Thoracic aorta (tissue), 2 donors: Measurements from ENCODE around the gene HS1BP3. TPM values are rescaled to one million over a fixed set of nuclear protein-coding genes. Genes with fewer than 3 reads are reported as not detected.
A peak's percentile ranks its signal among the peaks of the same experiment; 100 is the strongest.

Experiments used
- ATAC-seq: fragments of 150-250 bp; one replicate; pipeline ENCODE4 v1.8.0; 2017; ENCODE audit warnings: low read depth; ENCODE audit not compliant: insufficient number of reproducible peaks, low FRiP score
- DNase-seq: peaks from one replicate; pipeline ENCODE4 v3.0.0-alpha.2; 2020; ENCODE audit warnings: low spot score
- H3K27ac ChIP-seq, 2 donors: fragments of 200-600 bp; sonication (generic); 1 replicate in 1 of 2; 2 replicates in 1 of 2; pipeline ENCODE4 v1.5.1; 2016; ENCODE audit warnings: mild to moderate bottlenecking in 2 of 2, moderate library complexity in 2 of 2
- H3K27me3 ChIP-seq: fragments of 200-600 bp; sonication (generic); replicated peaks from 2 replicates; pipeline ENCODE4 v1.6.0; 2016; ENCODE audit warnings: mild to moderate bottlenecking; ENCODE audit not compliant: insufficient read depth
- H3K36me3 ChIP-seq: fragments of 200-600 bp; sonication (generic); one replicate; pipeline ENCODE4 v1.5.1; 2016
- H3K4me1 ChIP-seq, 2 donors: fragments of 200-600 bp; sonication (generic); 1 replicate in 1 of 2; 2 replicates in 1 of 2; pipeline versions ENCODE4 v1.5.1 to v1.6.0; 2016; ENCODE audit warnings: low read depth in 2 of 2, mild to moderate bottlenecking in 1 of 2; ENCODE audit not compliant: control insufficient read depth in 1 of 2
- H3K4me3 ChIP-seq: fragments of 200-600 bp; sonication (generic); 2 replicates; pipeline ENCODE4 v1.5.1; 2016; ENCODE audit warnings: mild to moderate bottlenecking
- H3K9me3 ChIP-seq: fragments of 200-600 bp; sonication (generic); 2 replicates; pipeline ENCODE4 v1.5.1; 2016
- CTCF ChIP-seq: fragments of 200-600 bp; sonication (generic); IDR thresholded peaks from one replicate; pipeline ENCODE4 v1.5.1; 2019; ENCODE audit warnings: antibody characterized with exemption
- total RNA-seq, 2 donors: library from RNA; depleted of rRNA; stranded (reverse); fragments of >200 nt; gene quantifications; one replicate each; pipeline versions ENCODE4 v1.1.0 to v1.2.3, GENCODE V29; 2016

HS1BP3 gene
- total RNA-seq, 2 donors from 2014 or later = 40.7 to 65.8 TPM

GRCh38 chr2:20648206-20648605 is 2.7 kb downstream of the HS1BP3 start:
- H3K36me3 ChIP-seq = peaks cover 19% of the 10 kb centered on the region
- ATAC-seq (no peak), DNase-seq (no peak)
- no peaks in the 10 kb centered on the region for H3K9me3 ChIP-seq
- no peak for TF ChIP-seq CTCF
- H3K27ac ChIP-seq = peak overlapping the region; percentile 50 to 88
- H3K27me3 ChIP-seq = no peaks in the 10 kb centered on the region
- peaks cover 23 to 53% of the 10 kb centered on the region in 2 donors for H3K4me1 ChIP-seq
- H3K4me3 ChIP-seq = no peak overlapping the region

GRCh38 chr2:20647738-20648137 is 3.2 kb downstream of the HS1BP3 start:
- H3K27ac ChIP-seq = peak overlapping the region; percentile 5 to 46
- TF ChIP-seq CTCF = no peak
- no peak for ATAC-seq
- peaks cover 23% of the 10 kb centered on the region for H3K36me3 ChIP-seq
- no peak for DNase-seq
- H3K27me3 ChIP-seq = no peaks in the 10 kb centered on the region
- H3K4me1 ChIP-seq = peaks cover 23 to 56% of the 10 kb centered on the region in 2 donors
- H3K9me3 ChIP-seq = no peaks in the 10 kb centered on the region
- no peak overlapping the region for H3K4me3 ChIP-seq

- ATAC-seq (no peak), DNase-seq (no peak)
- H3K27me3 ChIP-seq = no peaks in the 10 kb centered on the region
- peak overlapping the region; percentile 5 to 46 for H3K27ac ChIP-seq
- no peak overlapping the region for H3K4me3 ChIP-seq
- H3K36me3 ChIP-seq = peaks cover 23% of the 10 kb centered on the region
- H3K9me3 ChIP-seq = no peaks in the 10 kb centered on the region
- H3K4me1 ChIP-seq = peaks cover 24 to 56% of the 10 kb centered on the region in 2 donors
- TF ChIP-seq CTCF = no peak
Measured at GRCh38 chr2:20647211-20647610, 3.7 kb downstream of the HS1BP3 start.

- TF ChIP-seq CTCF = no peak
- H3K4me1 ChIP-seq = peaks cover 25 to 55% of the 10 kb centered on the region in 2 donors
- no peak overlapping the region for H3K4me3 ChIP-seq
- ATAC-seq (no peak), DNase-seq (no peak)
- no peaks in the 10 kb centered on the region for H3K9me3 ChIP-seq
- no peaks in the 10 kb centered on the region for H3K27me3 ChIP-seq
- H3K36me3 ChIP-seq = peaks cover 23% of the 10 kb centered on the region
- peak overlapping the region in 1 of 2 donors; percentile 46 for H3K27ac ChIP-seq
Measured at GRCh38 chr2:20646446-20646845, 4.5 kb downstream of the HS1BP3 start.

GRCh38 chr2:20645761-20646160 is 5.1 kb downstream of the HS1BP3 start:
- peak overlapping the region; percentile 15 to 16 for H3K27ac ChIP-seq
- H3K36me3 ChIP-seq = peaks cover 23% of the 10 kb centered on the region
- peaks cover 30 to 59% of the 10 kb centered on the region in 2 donors for H3K4me1 ChIP-seq
- DNase-seq (no peak), ATAC-seq (no peak)
- no peaks in the 10 kb centered on the region for H3K9me3 ChIP-seq
- no peaks in the 10 kb centered on the region for H3K27me3 ChIP-seq
- TF ChIP-seq CTCF = no peak
- H3K4me3 ChIP-seq = no peak overlapping the region
